Gastrocnemius medialis (tissue), 4 donors: ENCODE measurements around the gene LY9.

ENCODE experiments used
- CTCF ChIP-seq, 5 experiments: fragments of 450-650 bp in 3 of 5; fragments of 200-600 bp in 2 of 5; sonication (generic) in 2 of 5; IDR thresholded peaks in 4 of 5; conservative IDR thresholded peaks in 1 of 5; 1 replicate in 4 of 5; 2 replicates in 1 of 5; pipeline ENCODE4 v1.5.1; 2016 to 2019; ENCODE audit warnings: antibody characterized with exemption in 5 of 5, mild to moderate bottlenecking in 3 of 5, moderate library complexity in 3 of 5
- POLR2A ChIP-seq, 2 donors: fragments of 450-650 bp; IDR thresholded peaks; one replicate each; pipeline ENCODE4 v1.6.1; 2017; ENCODE audit warnings: antibody characterized with exemption in 2 of 2, mild to moderate bottlenecking in 2 of 2, moderate library complexity in 2 of 2

DNA sequence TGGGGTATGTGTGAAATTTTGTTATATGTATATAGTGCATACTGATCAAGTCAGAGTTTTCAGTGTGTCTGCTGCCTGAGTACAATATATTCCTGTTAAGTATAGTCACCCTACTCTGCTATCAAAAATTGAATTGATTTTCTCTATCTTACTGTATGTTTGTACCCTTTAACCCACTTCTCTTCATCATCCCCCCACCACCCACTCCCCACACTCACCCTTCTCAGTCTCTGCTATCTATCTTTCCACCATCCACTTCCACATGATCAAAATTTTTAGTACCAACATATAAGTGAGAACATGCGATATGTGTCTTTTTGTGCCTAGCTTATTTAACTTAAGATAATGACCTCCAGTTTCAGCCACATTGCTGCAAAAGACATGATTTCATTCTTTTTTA is 4.2 kb downstream of the LY9 start:
- TF ChIP-seq CTCF (IDR thresholded peaks at IDR 0.05 in 4 of 5, conservative IDR thresholded peaks at IDR 0.05 in 1 of 5) (no peak), POLR2A (IDR thresholded peaks at IDR 0.05) (no peak)
